Measurements from ENCODE around the gene TMEM163. TPM values are rescaled to one million over a fixed set of nuclear protein-coding genes. Genes with fewer than 3 reads are reported as not detected.

TMEM163 gene
- polyA plus RNA-seq, 2 donors, result 0.10 to 0.11 TPM

DNA sequence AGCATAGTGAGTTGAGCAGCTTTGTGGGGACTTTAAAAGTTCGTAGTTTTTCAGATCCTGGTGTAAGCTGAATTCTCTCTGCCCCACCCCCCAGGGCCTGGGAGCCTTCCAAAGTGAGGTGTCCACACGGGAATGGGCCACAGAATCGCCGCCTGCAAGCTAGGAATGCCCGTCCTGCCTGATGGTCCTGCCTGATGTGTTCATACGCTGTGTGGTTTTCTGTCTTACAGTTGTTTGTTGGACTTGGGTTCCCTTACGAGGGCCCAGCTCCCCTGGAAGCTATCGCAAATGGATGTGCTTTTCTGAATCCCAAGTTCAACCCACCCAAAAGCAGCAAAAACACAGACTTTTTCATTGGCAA lies 306.2 kb downstream of the TMEM163 start:
- Histone ChIP-seq H3K27me3 (ENCODE audit: control insufficient read depth in 1 of 2, insufficient read depth in 2 of 2, low read length in 2 of 2) (no peaks in the 10 kb centered on the region), H3K9me3 (ENCODE audit: control insufficient read depth in 2 of 2, insufficient read depth in 1 of 2, low read depth in 1 of 2, low read length in 1 of 2) (no peaks in the 10 kb centered on the region), H3K36me3 (ENCODE audit: control insufficient read depth in 2 of 2, insufficient read depth in 2 of 2, low read length in 1 of 2) (no peaks in the 10 kb centered on the region), H3K4me1 (ENCODE audit: control insufficient read depth in 2 of 2, insufficient read depth in 2 of 2, low read length in 1 of 2) (no peaks in the 10 kb centered on the region), H3K4me3 (ENCODE audit: low read depth in 1 of 2, low read length in 2 of 2) (no peak overlapping the region), H3K27ac (ENCODE audit: low read depth in 2 of 2, low read length in 1 of 2) (no peak overlapping the region)
- 90% methylated on average over 8 of the region's 8 CpGs for WGBS, 2 donors

GRCh38 chr2:134411828-134412638 lies 306.8 kb downstream of the TMEM163 start:
- H3K36me3 ChIP-seq (ENCODE audit: control insufficient read depth in 2 of 2, insufficient read depth in 2 of 2, low read length in 1 of 2), result no peaks in the 10 kb centered on the region
- peaks cover 0 to 2% of the 10 kb centered on the region in 2 donors for H3K4me1 ChIP-seq (ENCODE audit: control insufficient read depth in 2 of 2, insufficient read depth in 2 of 2, low read length in 1 of 2)
- 40 to 48% methylated on average over 8 of the region's 8 CpGs for WGBS, 2 donors
- no peaks in the 10 kb centered on the region for H3K9me3 ChIP-seq (ENCODE audit: control insufficient read depth in 2 of 2, insufficient read depth in 1 of 2, low read depth in 1 of 2, low read length in 1 of 2)
- no peak overlapping the region for H3K27ac ChIP-seq (ENCODE audit: low read depth in 2 of 2, low read length in 1 of 2)
- no peaks in the 10 kb centered on the region for H3K27me3 ChIP-seq (ENCODE audit: control insufficient read depth in 1 of 2, insufficient read depth in 2 of 2, low read length in 2 of 2)
- no peak overlapping the region for H3K4me3 ChIP-seq (ENCODE audit: low read depth in 1 of 2, low read length in 2 of 2)

- WGBS, 2 donors, result 65 to 69% methylated on average over 6 of the region's 6 CpGs
- H3K27ac ChIP-seq (ENCODE audit: low read depth in 2 of 2, low read length in 1 of 2), result no peak overlapping the region
Observed at GRCh38 chr2:134411279-134411827, 307.4 kb downstream of the TMEM163 start.

GRCh38 chr2:134410831-134411231 lies 308.0 kb downstream of the TMEM163 start:
- Histone ChIP-seq H3K27me3 (ENCODE audit: control insufficient read depth in 1 of 2, insufficient read depth in 2 of 2, low read length in 2 of 2) (no peaks in the 10 kb centered on the region), H3K4me1 (ENCODE audit: control insufficient read depth in 2 of 2, insufficient read depth in 2 of 2, low read length in 1 of 2) (peaks cover 0 to 5% of the 10 kb centered on the region in 2 donors), H3K4me3 (ENCODE audit: low read depth in 1 of 2, low read length in 2 of 2) (no peak overlapping the region), H3K36me3 (ENCODE audit: control insufficient read depth in 2 of 2, insufficient read depth in 2 of 2, low read length in 1 of 2) (no peaks in the 10 kb centered on the region), H3K9me3 (ENCODE audit: control insufficient read depth in 2 of 2, insufficient read depth in 1 of 2, low read depth in 1 of 2, low read length in 1 of 2) (no peaks in the 10 kb centered on the region), H3K27ac (ENCODE audit: low read depth in 2 of 2, low read length in 1 of 2) (no peak overlapping the region)
- 62 to 69% methylated on average over 5 of the region's 5 CpGs for WGBS, 2 donors

More at GRCh38 chr2:134411279-134411827, 307.4 kb downstream of the TMEM163 start:
- Histone ChIP-seq H3K4me1 (ENCODE audit: control insufficient read depth in 2 of 2, insufficient read depth in 2 of 2, low read length in 1 of 2) (peaks cover 0 to 5% of the 10 kb centered on the region in 2 donors), H3K9me3 (ENCODE audit: control insufficient read depth in 2 of 2, insufficient read depth in 1 of 2, low read depth in 1 of 2, low read length in 1 of 2) (no peaks in the 10 kb centered on the region), H3K4me3 (ENCODE audit: low read depth in 1 of 2, low read length in 2 of 2) (no peak overlapping the region), H3K36me3 (ENCODE audit: control insufficient read depth in 2 of 2, insufficient read depth in 2 of 2, low read length in 1 of 2) (no peaks in the 10 kb centered on the region), H3K27me3 (ENCODE audit: control insufficient read depth in 1 of 2, insufficient read depth in 2 of 2, low read length in 2 of 2) (no peaks in the 10 kb centered on the region)

DNA sequence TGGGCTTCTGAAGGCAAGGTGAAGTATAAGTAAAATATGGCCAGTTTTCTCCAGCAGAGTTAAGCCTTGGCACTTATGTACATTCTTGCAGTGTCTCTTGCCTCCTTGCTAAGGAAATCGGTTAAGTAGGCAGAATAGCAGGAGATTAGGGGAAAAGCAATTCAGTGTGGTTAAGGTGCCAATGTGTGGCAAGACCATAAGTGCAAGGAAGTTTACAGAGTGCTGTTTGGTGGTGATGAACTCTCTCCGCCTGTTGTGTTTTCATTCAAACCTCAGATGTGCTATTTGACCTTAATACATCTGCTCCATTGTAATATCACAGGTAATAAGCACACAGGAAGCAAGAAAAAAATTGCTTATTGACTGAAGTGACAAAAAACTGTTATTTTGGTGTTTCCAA lies 308.8 kb downstream of the TMEM163 start:
- H3K27me3 ChIP-seq (ENCODE audit: control insufficient read depth in 1 of 2, insufficient read depth in 2 of 2, low read length in 2 of 2), result no peaks in the 10 kb centered on the region
- peaks cover 0 to 5% of the 10 kb centered on the region in 2 donors for H3K4me1 ChIP-seq (ENCODE audit: control insufficient read depth in 2 of 2, insufficient read depth in 2 of 2, low read length in 1 of 2)
- WGBS, 2 donors, result 88 to 91% methylated on average over 2 of the region's 2 CpGs
- peaks cover 0 to 4% of the 10 kb centered on the region in 2 donors for H3K36me3 ChIP-seq (ENCODE audit: control insufficient read depth in 2 of 2, insufficient read depth in 2 of 2, low read length in 1 of 2)
- H3K4me3 ChIP-seq (ENCODE audit: low read depth in 1 of 2, low read length in 2 of 2), result no peak overlapping the region
- H3K9me3 ChIP-seq (ENCODE audit: control insufficient read depth in 2 of 2, insufficient read depth in 1 of 2, low read depth in 1 of 2, low read length in 1 of 2), result no peaks in the 10 kb centered on the region
- H3K27ac ChIP-seq (ENCODE audit: low read depth in 2 of 2, low read length in 1 of 2), result no peak overlapping the region

DNA sequence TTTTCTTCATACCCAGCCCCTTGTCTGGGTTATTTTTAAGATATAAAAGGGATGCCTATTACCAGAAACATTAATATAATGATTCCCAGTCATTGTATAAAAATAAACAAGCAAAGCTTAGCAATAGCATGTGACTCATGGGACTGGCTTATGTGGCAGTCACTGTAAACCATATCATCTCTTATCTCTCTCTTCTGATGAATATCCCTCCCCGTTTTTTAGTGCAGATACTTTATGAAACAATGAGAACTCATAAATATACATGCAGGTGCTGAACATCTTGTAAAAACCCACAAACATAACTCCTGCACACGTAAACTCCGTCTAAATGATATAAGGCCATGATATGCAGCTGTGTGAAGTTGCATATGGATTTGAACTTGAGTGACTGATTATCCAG lies 310.0 kb downstream of the TMEM163 start:
- H3K4me3 ChIP-seq (ENCODE audit: low read depth in 1 of 2, low read length in 2 of 2), result no peak overlapping the region
- H3K27ac ChIP-seq (ENCODE audit: low read depth in 2 of 2, low read length in 1 of 2), result no peak overlapping the region
- no peaks in the 10 kb centered on the region for H3K27me3 ChIP-seq (ENCODE audit: control insufficient read depth in 1 of 2, insufficient read depth in 2 of 2, low read length in 2 of 2)
- H3K36me3 ChIP-seq (ENCODE audit: control insufficient read depth in 2 of 2, insufficient read depth in 2 of 2, low read length in 1 of 2), result peaks cover 0 to 4% of the 10 kb centered on the region in 2 donors
- no peaks in the 10 kb centered on the region for H3K9me3 ChIP-seq (ENCODE audit: control insufficient read depth in 2 of 2, insufficient read depth in 1 of 2, low read depth in 1 of 2, low read length in 1 of 2)
- 65 to 75% methylated on average over 3 of the region's 3 CpGs for WGBS, 2 donors
- H3K4me1 ChIP-seq (ENCODE audit: control insufficient read depth in 2 of 2, insufficient read depth in 2 of 2, low read length in 1 of 2), result peaks cover 0 to 5% of the 10 kb centered on the region in 2 donors

DNA sequence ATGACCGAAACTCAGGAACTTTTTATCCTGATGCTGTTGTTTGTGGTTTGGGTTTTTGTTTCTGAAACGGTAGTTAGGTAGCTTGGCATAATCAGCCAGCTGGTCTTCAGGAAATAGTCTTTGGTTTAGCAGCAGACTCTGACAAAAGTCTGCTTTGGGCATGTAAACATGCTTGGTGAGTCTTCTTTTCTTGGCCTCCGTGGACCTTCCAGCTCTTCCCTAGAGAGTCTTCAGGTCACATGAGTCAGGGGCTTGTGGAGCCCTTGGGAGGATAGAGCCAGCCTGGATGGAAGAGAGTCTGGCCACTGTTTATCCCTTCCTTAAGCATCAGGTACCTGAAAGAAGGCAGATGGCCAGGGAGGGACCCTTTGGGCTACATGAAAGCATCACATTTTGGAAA lies 310.4 kb downstream of the TMEM163 start:
- 64 to 70% methylated on average over 3 of the region's 3 CpGs for WGBS, 2 donors
- Histone ChIP-seq H3K27ac (ENCODE audit: low read depth in 2 of 2, low read length in 1 of 2) (no peak overlapping the region), H3K4me1 (ENCODE audit: control insufficient read depth in 2 of 2, insufficient read depth in 2 of 2, low read length in 1 of 2) (peaks cover 0 to 5% of the 10 kb centered on the region in 2 donors), H3K4me3 (ENCODE audit: low read depth in 1 of 2, low read length in 2 of 2) (no peak overlapping the region), H3K27me3 (ENCODE audit: control insufficient read depth in 1 of 2, insufficient read depth in 2 of 2, low read length in 2 of 2) (no peaks in the 10 kb centered on the region), H3K9me3 (ENCODE audit: control insufficient read depth in 2 of 2, insufficient read depth in 1 of 2, low read depth in 1 of 2, low read length in 1 of 2) (no peaks in the 10 kb centered on the region), H3K36me3 (ENCODE audit: control insufficient read depth in 2 of 2, insufficient read depth in 2 of 2, low read length in 1 of 2) (peaks cover 2 to 4% of the 10 kb centered on the region in 2 donors)

GRCh38 chr2:134407154-134407890 lies 311.5 kb downstream of the TMEM163 start:
- Histone ChIP-seq H3K9me3 (ENCODE audit: control insufficient read depth in 2 of 2, insufficient read depth in 1 of 2, low read depth in 1 of 2, low read length in 1 of 2) (no peaks in the 10 kb centered on the region), H3K4me1 (ENCODE audit: control insufficient read depth in 2 of 2, insufficient read depth in 2 of 2, low read length in 1 of 2) (peaks cover 0 to 5% of the 10 kb centered on the region in 2 donors), H3K27me3 (ENCODE audit: control insufficient read depth in 1 of 2, insufficient read depth in 2 of 2, low read length in 2 of 2) (no peaks in the 10 kb centered on the region), H3K4me3 (ENCODE audit: low read depth in 1 of 2, low read length in 2 of 2) (no peak overlapping the region), H3K36me3 (ENCODE audit: control insufficient read depth in 2 of 2, insufficient read depth in 2 of 2, low read length in 1 of 2) (peaks cover 2 to 6% of the 10 kb centered on the region in 2 donors), H3K27ac (ENCODE audit: low read depth in 2 of 2, low read length in 1 of 2) (no peak overlapping the region)
- 88 to 91% methylated on average over 4 of the region's 4 CpGs for WGBS, 2 donors

- peaks cover 2 to 6% of the 10 kb centered on the region in 2 donors for H3K36me3 ChIP-seq (ENCODE audit: control insufficient read depth in 2 of 2, insufficient read depth in 2 of 2, low read length in 1 of 2)
- H3K9me3 ChIP-seq (ENCODE audit: control insufficient read depth in 2 of 2, insufficient read depth in 1 of 2, low read depth in 1 of 2, low read length in 1 of 2), result no peaks in the 10 kb centered on the region
- peak overlapping the region in 1 of 2 donors; percentile 26 for H3K27ac ChIP-seq (ENCODE audit: low read depth in 2 of 2, low read length in 1 of 2)
- H3K4me1 ChIP-seq (ENCODE audit: control insufficient read depth in 2 of 2, insufficient read depth in 2 of 2, low read length in 1 of 2), result peaks cover 0 to 5% of the 10 kb centered on the region in 2 donors
- H3K27me3 ChIP-seq (ENCODE audit: control insufficient read depth in 1 of 2, insufficient read depth in 2 of 2, low read length in 2 of 2), result no peaks in the 10 kb centered on the region
- no peak overlapping the region for H3K4me3 ChIP-seq (ENCODE audit: low read depth in 1 of 2, low read length in 2 of 2)
- WGBS, 2 donors, result 81 to 92% methylated on average over 3 of the region's 3 CpGs
Observed at GRCh38 chr2:134406736-134407135, 312.1 kb downstream of the TMEM163 start.

Measured in esophagus (tissue), 2 donors.